Transverse colon (tissue), 4 donors: ENCODE data around the gene HIVEP3.

Source experiments
- EP300 ChIP-seq: sonication (generic); formaldehyde crosslinking; IDR thresholded peaks from one replicate; pipeline ENCODE4 v1.6.1; 2017; ENCODE audit warnings: antibody characterized with exemption, low read depth
- POLR2A ChIP-seq: fragments of 450-650 bp; IDR thresholded peaks from one replicate; pipeline ENCODE4 v1.6.1; 2016; ENCODE audit warnings: antibody characterized with exemption, mild to moderate bottlenecking, moderate library complexity
- POLR2AphosphoS5 ChIP-seq, 3 donors: sonication (generic); formaldehyde crosslinking; IDR thresholded peaks; one replicate each; pipeline ENCODE4 v1.6.1; 2016; ENCODE audit warnings: antibody characterized with exemption in 3 of 3
- TF ChIP-seq, protein P1 (sequence below), 5 experiments: fragments of 200-600 bp in 3 of 5; fragments of 450-650 bp in 2 of 5; sonication (generic) in 3 of 5; IDR thresholded peaks; 1 replicate in 2 of 5; 2 replicates in 3 of 5; pipeline ENCODE4 v1.5.1; 2016 to 2017; ENCODE audit warnings: antibody characterized with exemption in 5 of 5, inconsistent platforms in 3 of 5, mild to moderate bottlenecking in 2 of 5, moderate library complexity in 1 of 5

DNA sequence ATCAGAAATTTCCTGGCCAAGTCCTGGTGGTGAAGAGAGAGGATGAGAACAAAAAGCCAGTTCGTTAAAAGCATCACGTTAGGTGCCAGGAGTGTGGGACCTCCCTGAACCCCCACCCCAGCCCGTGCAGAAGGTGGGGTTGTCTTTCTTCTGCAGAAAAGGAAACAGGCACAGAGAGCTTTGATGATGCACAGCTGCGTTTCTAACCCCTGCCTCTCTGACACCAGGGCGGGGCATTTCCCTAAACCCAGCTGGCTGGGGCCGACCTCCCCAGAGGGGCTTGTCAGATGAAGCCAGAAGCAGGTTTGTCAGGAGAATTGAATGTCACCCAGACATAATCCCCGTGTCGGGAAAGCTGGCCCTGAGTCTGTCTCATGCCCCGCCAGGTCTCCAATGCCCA is 244.9 kb downstream of the HIVEP3 start:
- no peak for TF ChIP-seq POLR2A
- TF ChIP-seq, protein P1, sequence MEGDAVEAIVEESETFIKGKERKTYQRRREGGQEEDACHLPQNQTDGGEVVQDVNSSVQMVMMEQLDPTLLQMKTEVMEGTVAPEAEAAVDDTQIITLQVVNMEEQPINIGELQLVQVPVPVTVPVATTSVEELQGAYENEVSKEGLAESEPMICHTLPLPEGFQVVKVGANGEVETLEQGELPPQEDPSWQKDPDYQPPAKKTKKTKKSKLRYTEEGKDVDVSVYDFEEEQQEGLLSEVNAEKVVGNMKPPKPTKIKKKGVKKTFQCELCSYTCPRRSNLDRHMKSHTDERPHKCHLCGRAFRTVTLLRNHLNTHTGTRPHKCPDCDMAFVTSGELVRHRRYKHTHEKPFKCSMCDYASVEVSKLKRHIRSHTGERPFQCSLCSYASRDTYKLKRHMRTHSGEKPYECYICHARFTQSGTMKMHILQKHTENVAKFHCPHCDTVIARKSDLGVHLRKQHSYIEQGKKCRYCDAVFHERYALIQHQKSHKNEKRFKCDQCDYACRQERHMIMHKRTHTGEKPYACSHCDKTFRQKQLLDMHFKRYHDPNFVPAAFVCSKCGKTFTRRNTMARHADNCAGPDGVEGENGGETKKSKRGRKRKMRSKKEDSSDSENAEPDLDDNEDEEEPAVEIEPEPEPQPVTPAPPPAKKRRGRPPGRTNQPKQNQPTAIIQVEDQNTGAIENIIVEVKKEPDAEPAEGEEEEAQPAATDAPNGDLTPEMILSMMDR (IDR thresholded peaks at IDR 0.05): no peak
- TF ChIP-seq EP300: no peak
- no peak for TF ChIP-seq POLR2AphosphoS5 (IDR thresholded peaks at IDR 0.05)
